Panc1 (cell line): ENCODE measurements around the gene LDAF1.

Experiments
- CTCF ChIP-seq: fragments of 450-650 bp; IDR thresholded peaks from 2 replicates; pipeline ENCODE4 v1.5.1; 2017; ENCODE audit warnings: mild to moderate bottlenecking
- POLR2AphosphoS5 ChIP-seq: IDR thresholded peaks from 2 replicates; pipeline ENCODE4 v1.6.1; 2012; ENCODE audit warnings: mild to moderate bottlenecking, low read depth, low read length, moderate library complexity
- SIN3A ChIP-seq: IDR thresholded peaks from 2 replicates; pipeline ENCODE4 v1.6.1; 2012; ENCODE audit warnings: low read depth, mild to moderate bottlenecking, low read length, moderate library complexity, borderline replicate concordance; ENCODE audit not compliant: insufficient read depth
- TF ChIP-seq, protein P1 (sequence below), 2 experiments: IDR thresholded peaks; 2 replicates each; pipeline ENCODE4 v1.6.1; 2011 to 2012; ENCODE audit warnings: low read depth in 2 of 2, control low read depth in 1 of 2, low read length in 1 of 2, mild to moderate bottlenecking in 1 of 2, moderate library complexity in 1 of 2; ENCODE audit not compliant: insufficient read depth in 1 of 2

DNA sequence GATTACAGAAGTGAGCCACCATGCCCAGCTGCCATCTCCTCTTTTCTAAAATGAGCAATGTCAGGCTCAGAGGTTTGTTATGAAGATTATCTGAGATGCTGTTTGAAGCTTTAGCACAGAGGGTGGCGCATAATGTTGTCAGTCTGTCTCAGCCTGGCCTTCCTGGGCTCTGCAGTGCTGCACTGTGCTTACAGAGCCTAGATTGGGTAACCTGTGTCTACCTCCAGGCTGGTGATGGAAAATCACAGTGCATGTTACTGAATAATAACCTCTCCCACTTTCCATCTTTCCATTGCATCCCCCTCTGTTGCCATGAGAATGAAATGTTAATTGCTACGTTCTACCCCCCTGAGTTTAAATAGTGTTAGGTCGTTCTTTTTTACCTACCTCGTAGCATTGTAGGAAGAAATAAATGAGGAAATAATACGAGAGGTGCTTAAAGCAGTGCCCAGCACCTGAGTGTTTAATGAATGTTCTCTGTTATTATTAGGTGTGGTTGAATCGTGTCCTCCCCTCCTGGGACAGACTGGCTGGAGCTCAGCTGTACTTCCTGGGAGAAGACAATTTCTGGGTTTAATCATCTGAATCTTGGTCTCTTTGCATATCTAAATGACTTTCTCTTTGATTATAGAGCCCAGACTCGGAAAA, 6.2 kb downstream of the LDAF1 start:
- TF ChIP-seq CTCF: no peak
- TF ChIP-seq, protein P1, sequence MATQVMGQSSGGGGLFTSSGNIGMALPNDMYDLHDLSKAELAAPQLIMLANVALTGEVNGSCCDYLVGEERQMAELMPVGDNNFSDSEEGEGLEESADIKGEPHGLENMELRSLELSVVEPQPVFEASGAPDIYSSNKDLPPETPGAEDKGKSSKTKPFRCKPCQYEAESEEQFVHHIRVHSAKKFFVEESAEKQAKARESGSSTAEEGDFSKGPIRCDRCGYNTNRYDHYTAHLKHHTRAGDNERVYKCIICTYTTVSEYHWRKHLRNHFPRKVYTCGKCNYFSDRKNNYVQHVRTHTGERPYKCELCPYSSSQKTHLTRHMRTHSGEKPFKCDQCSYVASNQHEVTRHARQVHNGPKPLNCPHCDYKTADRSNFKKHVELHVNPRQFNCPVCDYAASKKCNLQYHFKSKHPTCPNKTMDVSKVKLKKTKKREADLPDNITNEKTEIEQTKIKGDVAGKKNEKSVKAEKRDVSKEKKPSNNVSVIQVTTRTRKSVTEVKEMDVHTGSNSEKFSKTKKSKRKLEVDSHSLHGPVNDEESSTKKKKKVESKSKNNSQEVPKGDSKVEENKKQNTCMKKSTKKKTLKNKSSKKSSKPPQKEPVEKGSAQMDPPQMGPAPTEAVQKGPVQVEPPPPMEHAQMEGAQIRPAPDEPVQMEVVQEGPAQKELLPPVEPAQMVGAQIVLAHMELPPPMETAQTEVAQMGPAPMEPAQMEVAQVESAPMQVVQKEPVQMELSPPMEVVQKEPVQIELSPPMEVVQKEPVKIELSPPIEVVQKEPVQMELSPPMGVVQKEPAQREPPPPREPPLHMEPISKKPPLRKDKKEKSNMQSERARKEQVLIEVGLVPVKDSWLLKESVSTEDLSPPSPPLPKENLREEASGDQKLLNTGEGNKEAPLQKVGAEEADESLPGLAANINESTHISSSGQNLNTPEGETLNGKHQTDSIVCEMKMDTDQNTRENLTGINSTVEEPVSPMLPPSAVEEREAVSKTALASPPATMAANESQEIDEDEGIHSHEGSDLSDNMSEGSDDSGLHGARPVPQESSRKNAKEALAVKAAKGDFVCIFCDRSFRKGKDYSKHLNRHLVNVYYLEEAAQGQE (IDR thresholded peaks at IDR 0.05; ENCODE audit: insufficient read depth in 1 of 2, low read depth in 2 of 2, low read length in 1 of 2): no peak
- TF ChIP-seq POLR2AphosphoS5: no peak
- no peak for TF ChIP-seq SIN3A
